ENCODE data around the gene TRIM37.

TRIM37 gene

GRCh38 chr17:59115474-59115873 is 8.8 kb upstream of the TRIM37 start:
- no peak for TF ChIP-seq CTCF (IDR thresholded peaks at IDR 0.05; ENCODE audit: control insufficient read depth, insufficient read depth, low read depth, low read length, missing control alignments)
- no peak for DNase-seq (ENCODE audit: low read depth)
- no peak overlapping the region for H3K4me3 ChIP-seq (ENCODE audit: control insufficient read depth, low read depth, low read length)

- DNase-seq (ENCODE audit: low read depth), result no peak
- H3K4me3 ChIP-seq (ENCODE audit: control insufficient read depth, low read depth, low read length), result no peak overlapping the region
- no peak for TF ChIP-seq CTCF (IDR thresholded peaks at IDR 0.05; ENCODE audit: control insufficient read depth, insufficient read depth, low read depth, low read length, missing control alignments)
Measured at GRCh38 chr17:59111539-59111938, 4.9 kb upstream of the TRIM37 start.

GRCh38 chr17:59110973-59111372 is 4.3 kb upstream of the TRIM37 start:
- no peak overlapping the region for H3K4me3 ChIP-seq (ENCODE audit: control insufficient read depth, low read depth, low read length)
- no peak for DNase-seq (ENCODE audit: low read depth)
- no peak for TF ChIP-seq CTCF (IDR thresholded peaks at IDR 0.05; ENCODE audit: control insufficient read depth, insufficient read depth, low read depth, low read length, missing control alignments)

- H3K4me3 ChIP-seq (ENCODE audit: control insufficient read depth, low read depth, low read length), result no peak overlapping the region
- no peak for TF ChIP-seq CTCF (IDR thresholded peaks at IDR 0.05; ENCODE audit: control insufficient read depth, insufficient read depth, low read depth, low read length, missing control alignments)
- no peak for DNase-seq (ENCODE audit: low read depth)
Measured at GRCh38 chr17:59108400-59109102, 1.9 kb upstream of the TRIM37 start.

- no peak for DNase-seq (ENCODE audit: low read depth)
- H3K4me3 ChIP-seq (ENCODE audit: control insufficient read depth, low read depth, low read length), result peak overlapping the region; percentile 95
- no peak for TF ChIP-seq CTCF (IDR thresholded peaks at IDR 0.05; ENCODE audit: control insufficient read depth, insufficient read depth, low read depth, low read length, missing control alignments)
Measured at GRCh38 chr17:59107306-59107670, 608 bp upstream of the TRIM37 start.

GRCh38 chr17:59105852-59106462 is 723 bp downstream of the TRIM37 start:
- TF ChIP-seq CTCF (IDR thresholded peaks at IDR 0.05; ENCODE audit: control insufficient read depth, insufficient read depth, low read depth, low read length, missing control alignments), result no peak
- H3K4me3 ChIP-seq (ENCODE audit: control insufficient read depth, low read depth, low read length), result peak overlapping the region; percentile 95
- no peak for DNase-seq (ENCODE audit: low read depth)
